Astrocyte (in vitro differentiated cells and primary cell): ENCODE data around the gene DACT2.

ENCODE experiments used
- CTCF ChIP-seq: IDR thresholded peaks from 2 replicates; pipeline ENCODE4 v1.5.1; 2011; ENCODE audit warnings: low read depth, mild to moderate bottlenecking, inconsistent platforms, low read length, moderate library complexity; ENCODE audit not compliant: insufficient read depth
- EZH2 ChIP-seq: IDR thresholded peaks from 2 replicates; pipeline ENCODE4 v1.6.1; 2012; ENCODE audit warnings: mild to moderate bottlenecking, low read length, inconsistent platforms; ENCODE audit not compliant: insufficient read depth

GRCh38 chr6:168336967-168337366, 17.4 kb upstream of the DACT2 start:
- TF ChIP-seq CTCF, result no peak
- TF ChIP-seq EZH2, result no peak
